CD4-positive, CD25-positive, alpha-beta regulatory T cell (primary cell): ENCODE measurements around the gene PPIF. TPM values are rescaled to one million over a fixed set of nuclear protein-coding genes. Genes with fewer than 3 reads are reported as not detected.

ENCODE experiments used
- ATAC-seq, 2 donors: fragments of 150-1000 bp; cut with Tn5 transposase; one replicate each; pipeline ENCODE4 v1.10.0; 2021; ENCODE audit warnings: low read depth in 2 of 2, moderate number of reproducible peaks in 2 of 2, moderate library complexity in 1 of 2
- DNase-seq, 3 donors: peaks; one replicate each; pipeline versions ENCODE4 v3.0.0 to v3.0.0-alpha.2; 2012 to 2022; ENCODE audit warnings: mixed read lengths in 1 of 3
- H3K27ac ChIP-seq: one replicate; pipeline ENCODE4 v1.7.0; 2013; ENCODE audit warnings: mild to moderate bottlenecking, low read length; ENCODE audit not compliant: insufficient read depth, poor library complexity, severe bottlenecking
- H3K27me3 ChIP-seq: one replicate; pipeline ENCODE4 v1.7.0; 2013; ENCODE audit warnings: low read length; ENCODE audit not compliant: control insufficient read depth, insufficient read depth
- H3K36me3 ChIP-seq: one replicate; pipeline ENCODE4 v1.7.0; 2013; ENCODE audit warnings: mild to moderate bottlenecking, low read length, moderate library complexity; ENCODE audit not compliant: control insufficient read depth, insufficient read depth
- H3K4me1 ChIP-seq: 2 replicates; pipeline ENCODE4 v1.7.0; 2013; ENCODE audit warnings: mild to moderate bottlenecking, low read length; ENCODE audit not compliant: insufficient read depth, control insufficient read depth, poor library complexity, severe bottlenecking
- H3K4me3 ChIP-seq: one replicate; pipeline ENCODE4 v1.7.0; 2013; ENCODE audit warnings: low read depth, mild to moderate bottlenecking, low read length, moderate library complexity
- H3K9me3 ChIP-seq, 2 experiments: 1 replicate in 1 of 2; 2 replicates in 1 of 2; pipeline ENCODE4 v1.7.0; 2013; ENCODE audit warnings: low read length in 2 of 2, mild to moderate bottlenecking in 1 of 2, moderate library complexity in 1 of 2; ENCODE audit not compliant: control insufficient read depth in 2 of 2
- H3K27ac Mint-ChIP-seq, 3 donors: one replicate each; pipeline ENCODE4 v1.8.0; 2020 to 2022; ENCODE audit warnings: mild to moderate bottlenecking in 3 of 3, mixed read lengths in 3 of 3, moderate library complexity in 2 of 3
- H3K27me3 Mint-ChIP-seq: one replicate; pipeline ENCODE4 v1.8.0; 2022; ENCODE audit warnings: mild to moderate bottlenecking, mixed read lengths
- H3K36me3 Mint-ChIP-seq: one replicate; pipeline ENCODE4 v1.8.0; 2020; ENCODE audit warnings: mixed read lengths
- H3K4me1 Mint-ChIP-seq, 4 donors: one replicate each; pipeline ENCODE4 v1.8.0; 2020 to 2022; ENCODE audit warnings: mixed read lengths in 4 of 4, mild to moderate bottlenecking in 1 of 4
- H3K4me3 Mint-ChIP-seq, 4 donors: one replicate each; pipeline ENCODE4 v1.8.0; 2020 to 2022; ENCODE audit warnings: mild to moderate bottlenecking in 4 of 4, mixed read lengths in 4 of 4, moderate library complexity in 3 of 4
- H3K9me3 Mint-ChIP-seq, 7 donors: one replicate each; pipeline ENCODE4 v1.8.0; 2020 to 2022; ENCODE audit warnings: mixed read lengths in 7 of 7, mild to moderate bottlenecking in 3 of 7, moderate library complexity in 2 of 7
- polyA plus RNA-seq, 4 donors: library from polyadenylated mRNA; unstranded; fragments of 300-500 nt; fragmentation: Illumina TruSeq; gene quantifications; one replicate each; pipeline ENCODE4 v1.2.3, GENCODE V29; 2021
- total RNA-seq: library from RNA; stranded (reverse); gene quantifications from one replicate; pipeline ENCODE4 v1.2.3, GENCODE V29; 2022

Gene PPIF
- total and polyA plus RNA-seq, 5 donors from 2014 or later = 15.5 to 60.2 (median 18.0) TPM

DNA sequence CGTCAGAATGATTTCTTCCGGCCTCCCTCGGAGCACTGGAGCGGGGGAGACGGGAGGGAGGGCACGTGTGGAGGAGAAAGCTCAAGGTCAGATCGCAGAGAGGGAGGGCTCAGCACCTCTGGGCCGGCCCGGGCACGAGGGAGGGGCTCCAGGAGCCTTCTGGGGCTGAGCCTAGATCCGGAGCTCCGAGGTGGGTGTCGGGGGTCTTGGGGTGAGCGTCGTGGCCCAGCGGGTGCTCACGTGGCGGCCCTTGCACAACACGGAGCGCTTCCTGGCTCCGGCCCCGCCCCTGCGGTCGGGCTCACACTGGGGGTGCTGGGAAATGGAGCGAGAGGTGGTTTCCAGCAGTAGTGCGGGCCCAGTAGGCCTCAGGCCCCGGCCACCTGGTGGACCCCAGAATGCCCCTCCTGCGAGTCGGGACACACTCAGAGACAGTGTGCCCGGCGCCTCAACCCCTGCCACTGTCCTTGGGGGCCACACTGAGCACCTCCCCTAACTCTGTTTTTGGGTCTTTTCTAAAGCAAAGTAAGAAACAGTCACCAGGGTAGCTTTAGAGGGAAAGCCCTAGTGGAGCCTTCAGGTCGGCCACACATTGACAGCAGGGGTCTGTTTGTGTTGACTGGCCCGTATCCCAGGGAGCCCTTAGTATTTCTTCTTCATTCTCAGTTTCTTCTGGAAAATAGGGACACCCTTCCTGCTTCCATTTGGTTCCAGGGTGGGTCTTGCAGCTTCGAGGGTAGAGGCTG is 798 bp downstream of the PPIF start:
- DNase-seq (peak; percentile 59 to 86 (median 65)), ATAC-seq (peak; percentile 49 to 51)
- no peaks in the 10 kb centered on the region for H3K9me3 ChIP-seq
- H3K27me3 Mint-ChIP-seq = no peaks in the 10 kb centered on the region
- peaks cover 18% of the 10 kb centered on the region for H3K36me3 Mint-ChIP-seq
- peak overlapping the region; percentile 83 to 98 (median 86) for H3K27ac Mint-ChIP-seq
- peaks cover 37% of the 10 kb centered on the region for H3K36me3 ChIP-seq
- no peaks in the 10 kb centered on the region for H3K27me3 ChIP-seq
- H3K4me1 Mint-ChIP-seq = peaks cover 0 to 43% (median 20%) of the 10 kb centered on the region in 4 donors
- H3K9me3 Mint-ChIP-seq = no peaks in the 10 kb centered on the region
- peak overlapping the region; percentile 84 for H3K27ac ChIP-seq
- peak overlapping the region; percentile 62 for H3K4me3 ChIP-seq
- H3K4me1 ChIP-seq = peaks cover 27% of the 10 kb centered on the region
- H3K4me3 Mint-ChIP-seq = peak overlapping the region; percentile 82 to 91 (median 88)

DNA sequence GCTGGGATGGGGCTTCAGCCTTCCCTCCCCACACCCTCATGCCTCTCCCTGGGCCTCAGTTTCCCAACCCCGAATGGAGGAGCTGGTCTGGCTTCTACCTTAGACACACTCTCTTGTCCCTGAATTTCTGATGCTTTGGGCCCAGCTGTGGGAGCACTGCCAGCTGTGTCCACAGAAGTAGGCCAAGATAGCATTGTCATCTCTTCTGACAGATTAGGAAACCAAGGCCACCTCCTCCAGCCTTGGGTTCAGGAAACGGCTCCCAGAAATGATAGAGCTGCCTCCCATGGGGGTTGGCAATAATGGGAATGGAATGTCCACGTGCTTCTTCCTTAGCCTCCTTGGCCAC is 1.3 kb downstream of the PPIF start:
- H3K4me3 ChIP-seq = peak overlapping the region; percentile 62
- peak overlapping the region; percentile 83 to 98 (median 86) for H3K27ac Mint-ChIP-seq
- H3K36me3 Mint-ChIP-seq = peaks cover 23% of the 10 kb centered on the region
- H3K27me3 ChIP-seq = no peaks in the 10 kb centered on the region
- ATAC-seq (no peak), DNase-seq (no peak)
- H3K9me3 Mint-ChIP-seq = no peaks in the 10 kb centered on the region
- no peaks in the 10 kb centered on the region for H3K27me3 Mint-ChIP-seq
- H3K9me3 ChIP-seq = no peaks in the 10 kb centered on the region
- H3K27ac ChIP-seq = peak overlapping the region; percentile 84
- H3K4me1 Mint-ChIP-seq = peaks cover 0 to 40% (median 23%) of the 10 kb centered on the region in 4 donors
- peaks cover 42% of the 10 kb centered on the region for H3K36me3 ChIP-seq
- peaks cover 25% of the 10 kb centered on the region for H3K4me1 ChIP-seq
- peak overlapping the region; percentile 82 to 91 (median 88) for H3K4me3 Mint-ChIP-seq

DNA sequence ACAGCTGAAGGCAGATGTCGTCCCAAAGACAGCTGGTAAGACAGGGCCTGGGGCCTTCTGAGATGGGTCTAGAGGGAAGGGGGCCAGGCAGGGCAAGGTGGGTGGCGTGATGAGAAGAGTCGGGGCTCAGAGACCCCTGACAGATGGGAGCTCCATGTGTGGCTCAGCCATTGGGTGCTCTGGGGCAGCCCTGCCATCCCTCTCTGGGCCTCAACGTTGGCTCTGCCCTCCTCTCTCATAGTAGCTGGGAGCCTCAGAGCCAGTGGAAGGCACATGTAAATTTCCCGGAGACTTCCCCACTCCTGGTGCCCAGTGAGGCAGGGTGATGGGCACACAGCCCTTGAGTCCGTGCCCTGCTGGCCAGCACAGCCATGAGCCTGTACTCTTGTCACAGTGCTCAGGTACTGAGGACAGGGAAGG is 1.8 kb downstream of the PPIF start:
- peaks cover 25% of the 10 kb centered on the region for H3K4me1 ChIP-seq
- no peaks in the 10 kb centered on the region for H3K9me3 ChIP-seq
- DNase-seq = no peak
- H3K36me3 ChIP-seq = peaks cover 47% of the 10 kb centered on the region
- no peaks in the 10 kb centered on the region for H3K9me3 Mint-ChIP-seq
- peak overlapping the region; percentile 62 for H3K4me3 ChIP-seq
- ATAC-seq = no peak
- H3K27me3 Mint-ChIP-seq = no peaks in the 10 kb centered on the region
- H3K27me3 ChIP-seq = no peaks in the 10 kb centered on the region
- H3K27ac ChIP-seq = peak overlapping the region; percentile 84
- H3K27ac Mint-ChIP-seq = peak overlapping the region; percentile 83 to 98 (median 86)
- H3K4me3 Mint-ChIP-seq = peak overlapping the region; percentile 82 to 91 (median 88)
- peaks cover 0 to 40% (median 22%) of the 10 kb centered on the region in 4 donors for H3K4me1 Mint-ChIP-seq
- H3K36me3 Mint-ChIP-seq = peaks cover 28% of the 10 kb centered on the region

DNA sequence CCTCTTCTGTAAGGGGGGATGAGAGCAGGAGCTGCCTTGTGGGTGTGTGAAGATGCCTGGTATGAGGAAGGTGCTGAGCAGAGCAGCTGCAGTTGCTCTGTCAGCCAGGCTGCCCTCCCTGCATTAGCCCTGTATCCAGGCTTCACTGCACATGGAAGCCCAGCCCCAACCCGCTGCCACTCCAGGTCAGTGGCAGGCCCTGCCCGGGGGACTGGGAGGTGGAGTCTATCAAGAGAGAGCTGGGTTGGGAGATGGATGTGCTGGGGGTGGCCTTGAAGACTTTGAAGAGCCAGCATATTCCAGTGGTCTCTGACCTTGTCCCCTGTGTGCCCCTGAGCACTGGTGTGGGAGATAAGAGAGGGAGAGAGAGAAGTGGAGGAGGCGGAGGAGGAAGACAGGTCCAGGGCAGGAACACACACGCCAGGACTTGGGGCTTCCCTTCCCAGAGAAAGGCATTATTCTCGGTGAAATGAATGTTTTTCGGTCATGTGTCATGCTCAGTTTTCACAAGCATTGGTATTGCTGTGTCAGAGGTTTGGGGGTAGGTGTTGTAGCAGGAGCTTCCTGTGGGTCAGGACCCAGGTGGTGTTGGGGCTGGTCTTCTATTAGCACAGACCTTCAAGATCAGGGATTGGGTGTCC is 2.6 kb downstream of the PPIF start:
- H3K27ac Mint-ChIP-seq = peak overlapping the region; percentile 51 to 86 (median 71)
- H3K27me3 Mint-ChIP-seq = no peaks in the 10 kb centered on the region
- no peak for ATAC-seq
- Histone ChIP-seq H3K9me3 (no peaks in the 10 kb centered on the region), H3K4me3 (no peak overlapping the region), H3K27me3 (no peaks in the 10 kb centered on the region), H3K36me3 (peaks cover 55% of the 10 kb centered on the region), H3K4me1 (peaks cover 25% of the 10 kb centered on the region), H3K27ac (no peak overlapping the region)
- no peaks in the 10 kb centered on the region for H3K9me3 Mint-ChIP-seq
- peaks cover 0 to 41% (median 23%) of the 10 kb centered on the region in 4 donors for H3K4me1 Mint-ChIP-seq
- no peak for DNase-seq
- peak overlapping the region; percentile 10 to 82 (median 32) for H3K4me3 Mint-ChIP-seq
- peaks cover 36% of the 10 kb centered on the region for H3K36me3 Mint-ChIP-seq

DNA sequence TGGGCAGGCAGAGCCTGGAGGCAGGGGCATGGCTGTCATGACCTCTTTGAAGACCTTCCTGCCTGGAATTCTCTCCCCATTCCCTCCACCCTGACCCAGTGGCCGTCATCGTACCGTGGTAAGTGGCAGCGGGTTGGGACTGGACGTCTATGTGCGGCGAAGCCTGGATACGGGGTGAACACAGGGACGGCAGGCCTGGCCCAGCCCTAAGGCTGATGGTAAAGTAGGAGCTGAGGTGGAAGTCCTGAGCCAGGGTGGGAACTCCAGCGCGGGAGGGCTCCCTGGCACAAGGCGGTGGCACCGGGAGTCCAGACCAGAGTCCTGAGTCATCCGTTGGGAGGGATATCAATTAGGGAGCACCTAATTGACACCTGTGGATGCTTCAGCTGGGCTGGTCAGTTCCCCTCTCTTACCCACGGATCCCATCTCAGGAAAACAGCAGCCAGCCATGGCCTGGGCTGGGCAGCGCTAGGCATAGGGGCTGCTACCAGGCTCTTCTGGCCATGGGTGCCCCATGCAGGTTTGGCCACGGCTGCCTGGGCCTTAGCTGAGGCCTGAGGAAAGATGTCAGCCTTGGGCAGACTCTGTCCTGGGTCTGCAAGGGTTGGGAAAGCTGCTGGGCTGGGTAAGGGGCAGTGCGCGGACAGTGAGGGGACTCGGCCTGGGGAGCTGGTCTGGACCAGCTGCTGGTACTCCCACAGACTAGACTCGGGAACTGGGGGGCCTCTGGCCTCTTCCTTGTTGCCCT is 3.3 kb downstream of the PPIF start:
- DNase-seq = no peak
- Mint-ChIP-seq H3K27ac (peak overlapping the region in 2 of 3 donors; percentile 31 to 43), H3K9me3 (no peaks in the 10 kb centered on the region), H3K4me1 (peaks cover 0 to 42% (median 22%) of the 10 kb centered on the region in 4 donors), H3K27me3 (no peaks in the 10 kb centered on the region), H3K36me3 (peaks cover 43% of the 10 kb centered on the region), H3K4me3 (peak overlapping the region in 2 of 4 donors; percentile 49 to 60)
- H3K27me3 ChIP-seq = no peaks in the 10 kb centered on the region
- no peak overlapping the region for H3K4me3 ChIP-seq
- no peak overlapping the region for H3K27ac ChIP-seq
- no peak for ATAC-seq
- no peaks in the 10 kb centered on the region for H3K9me3 ChIP-seq
- H3K4me1 ChIP-seq = peaks cover 25% of the 10 kb centered on the region
- H3K36me3 ChIP-seq = peaks cover 57% of the 10 kb centered on the region

DNA sequence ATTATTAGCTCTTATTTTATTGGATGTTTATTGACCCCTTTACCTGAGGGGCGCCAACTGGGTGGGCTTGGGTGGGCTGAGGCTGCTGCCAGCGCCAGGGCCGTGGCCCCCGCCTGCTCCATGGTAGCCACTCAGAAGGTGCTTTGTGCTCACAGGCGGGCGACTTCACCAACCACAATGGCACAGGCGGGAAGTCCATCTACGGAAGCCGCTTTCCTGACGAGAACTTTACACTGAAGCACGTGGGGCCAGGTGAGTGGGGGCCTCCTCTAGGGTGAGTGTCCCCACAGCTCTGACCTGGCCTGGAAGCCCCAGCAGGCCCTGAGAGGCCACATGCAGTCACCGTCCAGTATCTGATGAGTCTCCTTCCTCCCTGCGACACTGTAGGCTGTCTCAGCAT is 4.1 kb downstream of the PPIF start:
- peaks cover 25% of the 10 kb centered on the region for H3K4me1 ChIP-seq
- no peaks in the 10 kb centered on the region for H3K9me3 Mint-ChIP-seq

DNA sequence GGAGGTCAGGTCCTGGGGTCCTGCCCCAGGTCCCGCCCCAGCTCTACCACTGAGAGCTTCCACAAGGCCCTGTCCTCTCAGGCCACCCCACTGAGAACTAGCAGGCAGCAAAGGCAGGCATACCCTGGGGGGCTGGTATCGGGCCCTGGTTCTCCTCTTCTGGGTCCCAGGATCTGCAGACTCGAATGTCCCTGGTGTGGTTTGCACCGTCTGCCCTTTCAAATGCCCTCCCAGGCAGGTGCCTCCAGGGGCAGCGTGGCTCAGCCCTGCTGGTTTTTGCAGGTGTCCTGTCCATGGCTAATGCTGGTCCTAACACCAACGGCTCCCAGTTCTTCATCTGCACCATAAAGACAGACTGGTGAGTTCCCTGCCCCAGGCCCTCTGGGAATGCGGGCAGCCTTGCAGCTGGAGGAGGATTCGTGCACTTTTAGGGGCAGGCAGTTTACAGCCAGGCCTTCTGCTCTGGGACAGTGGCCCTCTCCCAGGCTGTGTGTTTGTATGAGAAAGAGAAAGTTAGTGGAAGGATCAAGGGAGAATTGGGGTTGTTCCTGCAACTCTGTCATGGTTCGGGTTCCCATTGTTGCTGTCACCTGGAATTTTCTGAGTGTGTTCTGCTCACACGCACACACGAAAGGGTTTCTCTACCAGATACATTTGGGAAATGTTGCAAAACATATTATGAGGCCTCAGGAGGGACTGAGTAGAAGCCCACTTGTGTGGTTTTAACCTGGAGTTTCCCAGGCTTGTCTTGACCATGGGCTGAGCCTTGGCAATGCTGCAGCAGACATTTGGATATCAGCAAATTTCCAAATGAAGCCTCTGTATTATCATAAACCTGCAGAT is 5.0 kb downstream of the PPIF start:
- Histone ChIP-seq H3K36me3 (peaks cover 60% of the 10 kb centered on the region), H3K27me3 (no peaks in the 10 kb centered on the region), H3K4me3 (no peak overlapping the region), H3K4me1 (peaks cover 20% of the 10 kb centered on the region), H3K27ac (no peak overlapping the region), H3K9me3 (no peaks in the 10 kb centered on the region)
- no peaks in the 10 kb centered on the region for H3K9me3 Mint-ChIP-seq
- H3K4me1 Mint-ChIP-seq = peaks cover 0 to 40% (median 28%) of the 10 kb centered on the region in 4 donors
- peak overlapping the region in 1 of 3 donors; percentile 76 for H3K27ac Mint-ChIP-seq
- peaks cover 57% of the 10 kb centered on the region for H3K36me3 Mint-ChIP-seq
- no peak for ATAC-seq
- peak overlapping the region in 2 of 4 donors; percentile 21 to 54 for H3K4me3 Mint-ChIP-seq
- H3K27me3 Mint-ChIP-seq = no peaks in the 10 kb centered on the region
- no peak for DNase-seq

More for the DNA sequence above, 4.1 kb downstream of the PPIF start:
- Mint-ChIP-seq H3K4me1 (peaks cover 0 to 44% (median 28%) of the 10 kb centered on the region in 4 donors), H3K4me3 (peak overlapping the region in 2 of 4 donors; percentile 22 to 69), H3K36me3 (peaks cover 51% of the 10 kb centered on the region), H3K27me3 (no peaks in the 10 kb centered on the region), H3K27ac (no peak overlapping the region)
- H3K27me3 ChIP-seq = no peaks in the 10 kb centered on the region
- no peak overlapping the region for H3K27ac ChIP-seq
- no peaks in the 10 kb centered on the region for H3K9me3 ChIP-seq
- ATAC-seq (no peak), DNase-seq (no peak)
- H3K36me3 ChIP-seq = peaks cover 57% of the 10 kb centered on the region
- H3K4me3 ChIP-seq = no peak overlapping the region
